IPS-15b (cell line): Measurements from ENCODE around the gene CYP2J2.
"Not testable (repeated sequence)": the region's sequence is repeated elsewhere in the genome, so short reads cannot be mapped to it uniquely, and the experiment has no call there.

Experiments used
- H3K27me3 ChIP-seq: one replicate; pipeline ENCODE4 v1.6.1; 2013; ENCODE audit warnings: low read length; ENCODE audit not compliant: control insufficient read depth, insufficient read depth
- H3K36me3 ChIP-seq: one replicate; pipeline ENCODE4 v1.6.1; 2013; ENCODE audit warnings: low read length; ENCODE audit not compliant: control insufficient read depth, insufficient read depth
- H3K4me1 ChIP-seq: one replicate; pipeline ENCODE4 v1.6.1; 2013; ENCODE audit warnings: mild to moderate bottlenecking, low read length; ENCODE audit not compliant: control insufficient read depth, insufficient read depth
- H3K4me3 ChIP-seq: one replicate; pipeline ENCODE4 v1.5.1; 2013; ENCODE audit warnings: low read depth, low read length
- H3K9ac ChIP-seq: one replicate; pipeline ENCODE4 v1.6.1; 2013; ENCODE audit warnings: low read depth, mild to moderate bottlenecking, low read length
- H3K9me3 ChIP-seq: one replicate; pipeline ENCODE4 v1.6.1; 2013; ENCODE audit warnings: mild to moderate bottlenecking, low read length; ENCODE audit not compliant: control insufficient read depth, insufficient read depth

The CYP2J2 gene

GRCh38 chr1:59855297-59855696, 71.3 kb downstream of the CYP2J2 start:
- not testable (repeated sequence) for H3K9me3 ChIP-seq, H3K27me3 ChIP-seq, H3K36me3 ChIP-seq, H3K4me1 ChIP-seq, H3K9ac ChIP-seq, H3K4me3 ChIP-seq

DNA sequence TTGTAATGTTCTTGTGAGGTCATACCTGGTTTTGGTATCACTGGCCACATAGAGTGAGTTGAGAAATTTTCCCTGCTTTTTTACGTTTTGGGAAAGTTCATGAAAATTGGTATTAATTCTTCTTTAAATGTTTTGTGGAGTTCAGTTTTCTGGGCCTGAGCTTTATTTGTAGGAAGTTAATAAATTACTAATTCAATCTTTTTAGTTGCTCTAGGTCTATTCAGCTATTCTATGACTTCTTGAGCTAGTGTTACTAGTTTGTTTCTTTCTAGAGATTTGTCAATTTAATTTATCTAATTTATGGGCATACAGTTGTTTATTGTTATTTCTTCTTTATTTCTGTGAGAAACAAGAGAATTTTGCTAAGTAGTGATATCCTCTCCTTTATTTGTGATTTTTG, 74.5 kb downstream of the CYP2J2 start:
- H3K27me3 ChIP-seq = no peaks in the 10 kb centered on the region
- H3K4me3 ChIP-seq = no peak overlapping the region
- no peaks in the 10 kb centered on the region for H3K9me3 ChIP-seq
- no peaks in the 10 kb centered on the region for H3K4me1 ChIP-seq
- no peak overlapping the region for H3K9ac ChIP-seq
- H3K36me3 ChIP-seq = no peaks in the 10 kb centered on the region

DNA sequence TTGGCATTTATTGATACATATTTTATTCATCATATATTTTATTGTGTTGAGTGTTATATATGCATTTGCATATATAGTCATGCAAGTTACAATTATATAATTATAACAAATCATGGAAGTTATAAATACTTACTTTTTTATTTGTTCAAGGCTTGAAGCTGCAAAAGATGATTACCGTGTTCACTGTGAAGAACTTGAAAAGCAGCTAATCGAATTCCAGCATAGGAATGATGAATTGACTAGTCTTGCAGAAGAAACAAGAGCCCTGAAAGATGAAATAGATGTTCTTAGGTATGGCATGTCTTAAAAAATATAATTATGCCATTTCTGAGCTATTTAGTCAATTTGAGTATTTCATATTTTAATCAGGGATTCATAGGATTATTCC, 79.7 kb downstream of the CYP2J2 start:
- no peaks in the 10 kb centered on the region for H3K36me3 ChIP-seq
- no peaks in the 10 kb centered on the region for H3K4me1 ChIP-seq
- no peaks in the 10 kb centered on the region for H3K9me3 ChIP-seq
- no peaks in the 10 kb centered on the region for H3K27me3 ChIP-seq
- H3K9ac ChIP-seq = no peak overlapping the region
- no peak overlapping the region for H3K4me3 ChIP-seq

DNA sequence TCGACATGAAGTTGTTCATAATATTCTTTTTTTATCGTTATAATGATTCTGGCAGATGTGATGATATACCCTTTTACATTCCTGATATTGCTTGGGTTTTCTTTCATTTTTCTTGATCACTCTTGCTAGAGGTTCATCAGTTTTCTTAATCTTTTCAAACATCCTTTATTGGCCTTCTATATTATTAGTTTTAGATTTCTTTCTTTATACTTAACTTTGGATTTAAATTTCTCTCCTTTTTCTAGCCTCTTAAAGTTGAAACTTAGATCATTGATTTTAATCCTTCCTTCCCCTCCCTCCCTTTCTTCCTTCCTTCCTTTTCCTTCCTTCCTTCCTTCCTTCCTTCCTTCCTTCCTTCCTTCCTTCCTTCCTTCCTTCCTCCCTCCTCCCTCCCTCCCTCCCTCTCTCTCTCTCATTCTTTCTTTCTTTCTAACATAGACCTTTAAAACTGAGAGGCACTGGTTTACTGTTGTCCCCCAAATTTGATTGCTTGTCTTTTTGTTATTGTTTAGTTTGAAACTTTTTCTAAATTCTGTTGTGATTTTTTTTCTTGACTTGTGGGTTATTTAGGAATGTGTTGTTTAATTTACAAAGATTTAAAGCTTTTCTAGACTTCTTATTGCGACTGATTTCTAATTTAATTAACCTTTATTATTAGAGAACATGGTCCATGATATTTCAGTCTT, 80.2 kb downstream of the CYP2J2 start:
- no peaks in the 10 kb centered on the region for H3K9me3 ChIP-seq
- no peak overlapping the region for H3K4me3 ChIP-seq

DNA sequence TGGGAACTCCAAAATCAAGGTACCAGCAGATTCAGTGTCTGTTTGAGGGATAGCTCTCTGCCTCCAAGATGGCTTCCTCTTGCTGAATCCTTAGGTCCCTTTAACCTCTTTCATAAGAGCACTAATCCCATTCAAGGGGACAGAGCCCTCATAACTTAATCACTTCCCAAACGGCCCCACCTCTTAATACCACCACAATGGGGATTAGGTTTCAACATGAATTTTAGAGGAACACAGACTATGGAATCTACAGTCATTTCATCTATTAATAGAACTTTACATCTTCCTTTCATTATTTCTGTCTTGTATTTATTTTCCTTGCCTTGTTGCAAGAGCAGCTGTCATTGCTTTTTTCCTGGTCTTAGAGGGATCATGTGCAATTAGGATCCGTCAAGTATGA, 81.5 kb downstream of the CYP2J2 start:
- Histone ChIP-seq H3K4me3 (no peak overlapping the region), H3K27me3 (no peaks in the 10 kb centered on the region), H3K36me3 (no peaks in the 10 kb centered on the region), H3K9ac (no peak overlapping the region), H3K9me3 (no peaks in the 10 kb centered on the region), H3K4me1 (no peaks in the 10 kb centered on the region)

More for the DNA sequence above, 80.2 kb downstream of the CYP2J2 start:
- no peaks in the 10 kb centered on the region for H3K4me1 ChIP-seq
- no peaks in the 10 kb centered on the region for H3K36me3 ChIP-seq
- H3K27me3 ChIP-seq = no peaks in the 10 kb centered on the region
- H3K9ac ChIP-seq = no peak overlapping the region
